H1 (cell line): ENCODE measurements around the gene TEKT5.

Experiments
- ASH2L ChIP-seq: fragments of 200-600, 300-600 bp; sonication (generic); IDR thresholded peaks from one replicate; pipeline ENCODE4 v1.7.1; 2017; ENCODE audit warnings: low read length
- ATF3 ChIP-seq: IDR thresholded peaks from 2 replicates; pipeline ENCODE4 v1.6.1; 2011; ENCODE audit warnings: low read depth, mild to moderate bottlenecking, low read length; ENCODE audit not compliant: insufficient read depth
- CTCF ChIP-seq, 3 experiments: IDR thresholded peaks; 1 replicate in 2 of 3; 2 replicates in 1 of 3; pipeline versions ENCODE4 v1.5.1 to v1.6.1; 2011; ENCODE audit warnings: low read length in 3 of 3, mild to moderate bottlenecking in 3 of 3, inconsistent platforms in 2 of 3, low read depth in 1 of 3, moderate library complexity in 1 of 3; ENCODE audit not compliant: insufficient read depth in 1 of 3; ENCODE audit errors: control extremely low read depth in 1 of 3
- EP300 ChIP-seq, 2 experiments: IDR thresholded peaks; 1 replicate in 1 of 2; 2 replicates in 1 of 2; pipeline ENCODE4 v1.6.1; 2011 to 2012; ENCODE audit warnings: low read depth in 2 of 2, low read length in 2 of 2, mild to moderate bottlenecking in 2 of 2, borderline replicate concordance in 1 of 2, inconsistent platforms in 1 of 2, moderate library complexity in 1 of 2
- EZH2 ChIP-seq: fragments of 200-600 bp; sonication (generic); IDR thresholded peaks from 2 replicates; pipeline ENCODE4 v1.7.1; 2012; ENCODE audit warnings: low read depth, mild to moderate bottlenecking, moderate library complexity, low read length, inconsistent platforms; ENCODE audit not compliant: severe bottlenecking
- KDM1A ChIP-seq: fragments of 200-600, 300-600 bp; sonication (generic); IDR thresholded peaks from 2 replicates; pipeline ENCODE4 v1.7.1; 2016; ENCODE audit warnings: mild to moderate bottlenecking, low read length, borderline replicate concordance
- POLR2A ChIP-seq, 2 experiments: IDR thresholded peaks; 1 replicate in 1 of 2; 2 replicates in 1 of 2; pipeline ENCODE4 v1.6.1; 2011; ENCODE audit warnings: low read depth in 2 of 2, low read length in 2 of 2, mild to moderate bottlenecking in 2 of 2; ENCODE audit errors: control extremely low read depth in 1 of 2
- TAF7 ChIP-seq: optimal IDR thresholded peaks from 2 replicates; pipeline ENCODE3; 2011; ENCODE audit warnings: low read depth, mild to moderate bottlenecking, inconsistent platforms, low read length, moderate library complexity, borderline replicate concordance
- TF ChIP-seq, protein P1 (sequence below): IDR thresholded peaks from 2 replicates; pipeline ENCODE4 v1.6.1; 2012; ENCODE audit warnings: inconsistent platforms

DNA sequence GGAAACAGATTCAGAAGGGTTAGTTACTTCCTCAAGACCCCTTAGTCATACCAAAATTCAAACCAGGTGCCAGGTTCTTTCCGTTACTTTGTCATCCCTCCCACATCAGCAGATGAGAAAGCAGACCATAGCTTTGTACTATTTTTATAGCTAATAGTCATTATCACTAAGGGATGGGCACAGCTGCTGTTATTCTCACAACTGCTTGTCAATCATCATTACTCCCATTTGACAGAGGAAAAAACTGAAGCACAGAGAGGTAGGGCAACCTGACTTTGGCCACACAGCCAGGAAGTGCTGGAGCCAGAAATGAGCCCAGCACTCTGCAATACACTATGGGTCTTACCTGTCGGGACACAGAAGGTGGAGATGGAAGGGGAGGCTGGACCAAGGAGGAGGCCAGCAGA is 30.0 kb downstream of the TEKT5 start:
- TF ChIP-seq CTCF (IDR thresholded peaks at IDR 0.05; ENCODE audit: control extremely low read depth in 1 of 3, insufficient read depth in 1 of 3, low read depth in 1 of 3, low read length in 3 of 3), result no peak
- TF ChIP-seq ATF3, result no peak
- TF ChIP-seq POLR2A (IDR thresholded peaks at IDR 0.05; ENCODE audit: control extremely low read depth in 1 of 2, low read depth in 2 of 2, low read length in 2 of 2), result no peak
- no peak for TF ChIP-seq TAF7
- TF ChIP-seq KDM1A, result no peak
- no peak for TF ChIP-seq EZH2
- TF ChIP-seq, protein P1, sequence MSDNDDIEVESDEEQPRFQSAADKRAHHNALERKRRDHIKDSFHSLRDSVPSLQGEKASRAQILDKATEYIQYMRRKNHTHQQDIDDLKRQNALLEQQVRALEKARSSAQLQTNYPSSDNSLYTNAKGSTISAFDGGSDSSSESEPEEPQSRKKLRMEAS, result no peak
- no peak for TF ChIP-seq EP300 (IDR thresholded peaks at IDR 0.05; ENCODE audit: borderline replicate concordance in 1 of 2, low read depth in 2 of 2, low read length in 2 of 2)
- TF ChIP-seq ASH2L, result no peak
